Endothelial cell (in vitro differentiated cells): ENCODE data around the gene ANO9. TPM values are rescaled to one million over a fixed set of nuclear protein-coding genes. Genes with fewer than 3 reads are reported as not detected.
"Not testable (repeated sequence)": the region's sequence is repeated elsewhere in the genome, so short reads cannot be mapped to it uniquely, and the experiment has no call there.

ENCODE experiments used
- DNase-seq: peaks from one replicate; pipeline ENCODE4 v3.0.0; 2021; ENCODE audit warnings: low spot score
- H3K27ac Mint-ChIP-seq: one replicate; pipeline ENCODE4 v1.8.0; 2021; ENCODE audit warnings: mixed read lengths, inconsistent platforms; ENCODE audit not compliant: unreplicated experiment
- H3K27me3 Mint-ChIP-seq: one replicate; pipeline ENCODE4 v1.8.0; 2021; ENCODE audit warnings: mild to moderate bottlenecking, moderate library complexity, mixed read lengths, inconsistent platforms; ENCODE audit not compliant: unreplicated experiment
- H3K36me3 Mint-ChIP-seq: one replicate; pipeline ENCODE4 v1.8.0; 2021; ENCODE audit warnings: mild to moderate bottlenecking, low read depth, mixed read lengths, inconsistent platforms; ENCODE audit not compliant: unreplicated experiment
- H3K4me1 Mint-ChIP-seq: one replicate; pipeline ENCODE4 v1.8.0; 2021; ENCODE audit warnings: mild to moderate bottlenecking, mixed read lengths, inconsistent platforms; ENCODE audit not compliant: unreplicated experiment
- H3K4me3 Mint-ChIP-seq: one replicate; pipeline ENCODE4 v1.8.0; 2021; ENCODE audit warnings: mild to moderate bottlenecking, mixed read lengths, inconsistent platforms; ENCODE audit not compliant: unreplicated experiment
- H3K9me3 Mint-ChIP-seq: one replicate; pipeline ENCODE4 v1.8.0; 2021; ENCODE audit warnings: mixed read lengths, inconsistent platforms; ENCODE audit not compliant: unreplicated experiment
- CTCF ChIP-seq: fragments of 200-600 bp; sonication (generic); IDR thresholded peaks from one replicate; pipeline ENCODE4 v1.5.0; 2021; ENCODE audit warnings: antibody characterized with exemption; ENCODE audit not compliant: unreplicated experiment
- total RNA-seq: library from RNA; stranded (reverse); fragmentation: NEBNext Ultra II Directional; extraction: Animal tissue kit (Norgen Biotek cat#: 25700); gene quantifications from one replicate; pipeline ENCODE4 v1.2.1, GENCODE V29; 2021; ENCODE audit not compliant: unreplicated experiment

Gene ANO9
- total RNA-seq, 1 donor from 2014 or later: 0.41 TPM

- DNase-seq: no peak
- no peaks in the 10 kb centered on the region for H3K4me1 Mint-ChIP-seq
- peaks cover 3% of the 10 kb centered on the region for H3K36me3 Mint-ChIP-seq
- no peak overlapping the region for H3K4me3 Mint-ChIP-seq
- peaks cover 4% of the 10 kb centered on the region for H3K9me3 Mint-ChIP-seq
- TF ChIP-seq CTCF: no peak
- H3K27ac Mint-ChIP-seq: no peak overlapping the region
- H3K27me3 Mint-ChIP-seq: peaks cover 19% of the 10 kb centered on the region
Measured at GRCh38 chr11:439315-440064, 2.3 kb downstream of the ANO9 start.

GRCh38 chr11:438101-438844 is 3.5 kb downstream of the ANO9 start:
- H3K27ac Mint-ChIP-seq: no peak overlapping the region
- peaks cover 3% of the 10 kb centered on the region for H3K36me3 Mint-ChIP-seq
- no peak overlapping the region for H3K4me3 Mint-ChIP-seq
- H3K4me1 Mint-ChIP-seq: no peaks in the 10 kb centered on the region
- H3K9me3 Mint-ChIP-seq: peaks cover 4% of the 10 kb centered on the region
- TF ChIP-seq CTCF: no peak
- peaks cover 20% of the 10 kb centered on the region for H3K27me3 Mint-ChIP-seq
- no peak for DNase-seq

GRCh38 chr11:437228-437870 is 4.5 kb downstream of the ANO9 start:
- no peak for TF ChIP-seq CTCF
- Mint-ChIP-seq H3K4me3 (no peak overlapping the region), H3K27ac (no peak overlapping the region), H3K9me3 (peaks cover 4% of the 10 kb centered on the region), H3K36me3 (peaks cover 3% of the 10 kb centered on the region), H3K4me1 (no peaks in the 10 kb centered on the region), H3K27me3 (peaks cover 20% of the 10 kb centered on the region)
- no peak for DNase-seq

GRCh38 chr11:434999-435740 is 6.6 kb downstream of the ANO9 start:
- H3K9me3 Mint-ChIP-seq, DNase-seq, H3K4me1 Mint-ChIP-seq, H3K4me3 Mint-ChIP-seq, H3K36me3 Mint-ChIP-seq, H3K27ac Mint-ChIP-seq: not testable (repeated sequence)
- peaks cover 21% of the 10 kb centered on the region for H3K27me3 Mint-ChIP-seq

GRCh38 chr11:434496-434895 is 7.3 kb downstream of the ANO9 start:
- Mint-ChIP-seq H3K9me3 (peaks cover 4% of the 10 kb centered on the region), H3K27me3 (peaks cover 19% of the 10 kb centered on the region), H3K36me3 (peaks cover 3% of the 10 kb centered on the region), H3K27ac (no peak overlapping the region), H3K4me3 (no peak overlapping the region), H3K4me1 (no peaks in the 10 kb centered on the region)
- no peak for TF ChIP-seq CTCF
- no peak for DNase-seq
